ENCODE results near the gene GPR171.
"Not testable (repeated sequence)": the region's sequence is repeated elsewhere in the genome, so short reads cannot be mapped to it uniquely, and the experiment has no call there.

GPR171 gene

GRCh38 chr3:151174351-151174750 is 28.7 kb downstream of the GPR171 start:
- no peak for DNase-seq

DNA sequence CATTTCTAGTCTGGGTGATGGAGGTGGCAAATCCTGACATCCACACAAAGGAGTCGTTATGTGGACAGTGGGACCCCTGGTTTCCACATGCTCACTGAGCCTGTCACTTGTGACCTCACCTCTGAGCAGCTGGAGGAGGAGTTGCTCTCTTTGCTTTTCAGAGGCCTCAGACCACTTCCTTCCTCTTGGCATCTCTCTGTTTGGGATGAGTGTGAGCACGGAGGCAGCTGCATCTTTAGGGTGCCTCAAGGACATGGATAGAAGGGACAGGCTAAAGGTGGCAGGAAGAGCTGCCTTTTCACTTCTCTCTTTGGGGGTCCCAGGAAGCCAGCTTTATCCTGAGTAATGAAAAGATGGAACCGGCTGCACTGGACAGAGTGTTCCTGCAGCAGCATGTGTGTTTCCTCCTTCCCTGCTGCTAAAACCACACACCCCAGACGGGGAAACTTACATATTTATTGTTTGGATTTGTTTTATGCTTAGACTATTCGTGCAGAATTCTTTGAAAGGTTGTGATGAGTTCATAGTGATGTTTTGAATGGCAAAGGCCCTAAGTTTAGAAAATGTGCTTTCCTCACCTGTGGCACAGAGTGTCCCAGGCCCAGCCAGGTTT is 31.8 kb downstream of the GPR171 start:
- peak in 3 of 6 experiments; percentile 4 to 39 (median 30) for DNase-seq

- DNase-seq = not testable (repeated sequence)
Observed at GRCh38 chr3:151169948-151170679, 32.9 kb downstream of the GPR171 start.

DNA sequence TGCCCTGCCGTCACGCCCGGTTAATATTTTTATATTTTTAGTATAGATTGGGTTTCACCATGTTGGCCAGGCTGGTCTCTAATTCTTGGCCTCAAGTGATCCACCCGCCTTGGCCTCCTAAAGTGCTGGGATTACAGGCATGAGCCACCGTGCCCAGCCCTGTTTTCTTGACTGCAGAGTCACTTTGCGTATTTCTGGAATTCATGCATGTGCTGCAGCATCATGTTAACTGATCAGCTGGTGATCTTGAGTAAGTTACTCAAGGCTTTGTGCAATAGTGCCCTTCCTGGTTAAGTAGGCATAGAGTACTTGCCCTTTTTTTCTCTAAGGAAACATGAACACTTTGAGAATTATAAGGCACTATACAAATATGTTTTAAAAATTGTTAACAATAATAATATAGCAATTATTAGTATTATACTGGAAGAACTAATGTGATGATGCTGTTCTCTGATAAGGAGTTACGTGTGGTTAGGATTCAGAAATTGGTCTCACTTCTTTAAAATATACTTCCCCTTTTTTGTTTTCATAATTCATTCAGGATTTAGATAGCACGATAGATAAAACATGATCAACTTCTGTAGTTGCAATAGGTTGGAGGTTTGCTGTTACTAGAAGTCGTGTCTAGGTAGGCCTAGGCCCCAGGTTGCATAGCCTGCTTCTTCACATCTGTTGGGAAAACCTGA is 33.6 kb downstream of the GPR171 start:
- DNase-seq = no peak

- DNase-seq = peak; percentile 37 to 74 (median 68)
Observed at GRCh38 chr3:151168269-151169094, 34.5 kb downstream of the GPR171 start.

DNA sequence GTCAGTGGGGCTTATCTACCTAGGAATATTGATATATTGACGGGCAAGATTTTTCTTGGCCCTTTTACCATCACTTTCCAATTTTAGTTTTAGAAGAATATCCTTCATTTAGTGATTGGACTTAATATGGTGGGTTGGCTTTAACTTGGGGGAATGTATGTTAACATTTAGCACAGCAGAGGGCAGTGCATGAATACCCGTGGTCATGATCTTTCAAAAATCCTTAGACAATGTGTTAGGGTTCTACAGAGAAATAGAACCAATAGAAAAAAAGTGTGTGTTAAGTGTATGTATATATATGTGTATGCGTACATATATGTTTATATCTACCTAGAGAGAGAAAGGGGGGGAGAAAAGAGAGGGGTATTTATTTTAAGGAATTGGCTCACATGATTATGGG is 36.9 kb downstream of the GPR171 start:
- DNase-seq = no peak

DNA sequence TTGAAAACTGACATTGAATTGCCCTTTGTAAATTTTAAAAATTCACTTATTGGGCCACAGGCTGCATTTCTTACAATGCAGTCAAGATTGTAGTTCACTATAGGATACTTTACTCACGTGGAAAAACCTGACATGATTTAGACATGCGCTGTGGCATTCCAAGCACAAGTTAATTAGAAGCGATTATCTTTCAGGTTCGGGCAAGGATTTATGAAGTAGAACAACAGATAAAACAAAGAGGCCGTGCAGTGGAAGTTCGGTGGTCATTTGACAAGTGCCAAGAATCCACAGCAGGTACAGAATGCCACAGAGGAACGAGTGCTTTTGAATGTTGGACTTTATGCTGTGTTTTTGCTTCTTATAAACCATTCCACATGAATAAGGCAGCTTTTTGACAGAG is 37.8 kb downstream of the GPR171 start:
- no peak for DNase-seq

DNA sequence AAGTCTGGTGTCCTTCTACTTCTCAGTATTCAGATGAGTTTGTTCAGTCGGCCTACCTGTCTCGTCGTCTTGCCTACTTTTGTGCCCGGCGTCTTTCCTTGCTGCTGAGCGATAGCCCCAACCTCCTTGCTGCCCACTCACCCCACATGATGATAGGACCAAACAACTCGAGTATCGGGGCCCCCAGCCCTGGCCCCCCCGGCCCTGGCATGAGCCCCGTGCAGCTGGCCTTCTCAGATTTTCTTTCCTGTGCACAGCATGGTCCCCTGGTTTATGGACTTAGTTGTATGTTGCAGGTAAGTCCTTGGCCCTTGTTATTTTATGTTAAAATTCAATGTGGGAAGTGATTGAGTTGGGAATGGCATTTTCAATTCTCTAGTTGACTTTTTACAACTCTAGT is 43.2 kb downstream of the GPR171 start:
- DNase-seq = no peak

DNA sequence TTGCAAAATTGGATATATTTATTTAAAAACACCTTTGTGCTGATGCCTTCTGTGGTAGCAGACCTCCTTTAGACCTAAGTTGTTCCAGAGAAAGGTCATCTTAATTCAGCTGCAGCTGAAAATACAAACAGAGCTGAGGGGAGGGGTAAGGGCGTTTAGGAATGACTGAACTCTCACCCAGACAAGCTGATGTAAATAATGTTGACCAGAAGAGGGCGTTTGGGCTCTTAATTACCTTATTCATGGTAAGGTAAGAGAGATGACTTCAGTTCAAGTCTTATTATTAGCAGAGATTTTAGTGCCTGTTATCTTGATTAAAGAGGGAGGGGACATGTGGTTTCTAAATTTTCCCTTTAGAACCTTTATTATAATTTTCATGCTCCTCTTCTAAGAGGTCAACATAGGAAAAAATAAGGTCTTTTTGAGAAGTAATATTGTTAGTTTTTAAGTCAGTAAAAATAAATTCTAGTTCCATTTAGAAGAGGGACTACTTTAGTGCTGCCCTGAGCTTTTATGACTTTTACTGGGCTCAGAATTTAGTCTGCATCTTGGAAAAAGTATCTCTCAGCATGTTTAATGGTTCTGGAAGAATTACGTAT is 46.3 kb downstream of the GPR171 start:
- DNase-seq = peak in 3 of 6 experiments; percentile 20 to 54 (median 47)

DNA sequence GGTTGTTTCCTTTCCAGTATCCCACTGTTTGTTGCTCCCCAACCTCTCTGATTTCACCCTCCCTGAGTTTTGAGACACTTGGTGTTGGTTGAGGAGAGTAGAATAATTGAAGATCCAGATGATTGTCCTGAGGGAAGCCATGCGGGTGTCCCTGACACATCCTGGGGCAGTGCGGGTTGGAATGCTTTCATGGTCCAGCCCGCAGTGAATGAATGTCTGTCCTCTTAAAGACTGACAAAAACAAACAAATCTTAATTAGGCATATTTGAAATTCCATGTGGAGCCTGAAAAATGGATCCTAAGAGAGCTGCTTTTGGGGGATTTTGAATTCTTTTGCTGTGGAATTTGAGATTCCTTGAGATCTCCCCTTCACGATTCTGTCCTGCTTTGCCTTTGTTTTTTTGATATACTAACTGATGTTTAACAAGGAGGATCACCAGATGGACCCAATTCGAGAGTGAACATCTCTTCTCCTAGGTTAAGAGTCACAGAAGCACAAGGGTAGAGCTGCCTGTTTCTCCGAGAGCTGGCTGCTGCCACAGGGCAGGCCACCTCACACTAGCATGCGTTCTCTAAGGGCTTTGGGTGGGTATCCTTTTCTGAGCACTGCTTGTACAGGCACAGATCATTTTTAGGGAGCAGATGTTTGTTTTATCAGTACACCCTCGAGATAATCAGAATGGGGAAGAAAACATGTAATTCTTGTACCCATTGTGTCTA is 47.4 kb downstream of the GPR171 start:
- no peak for DNase-seq

DNA sequence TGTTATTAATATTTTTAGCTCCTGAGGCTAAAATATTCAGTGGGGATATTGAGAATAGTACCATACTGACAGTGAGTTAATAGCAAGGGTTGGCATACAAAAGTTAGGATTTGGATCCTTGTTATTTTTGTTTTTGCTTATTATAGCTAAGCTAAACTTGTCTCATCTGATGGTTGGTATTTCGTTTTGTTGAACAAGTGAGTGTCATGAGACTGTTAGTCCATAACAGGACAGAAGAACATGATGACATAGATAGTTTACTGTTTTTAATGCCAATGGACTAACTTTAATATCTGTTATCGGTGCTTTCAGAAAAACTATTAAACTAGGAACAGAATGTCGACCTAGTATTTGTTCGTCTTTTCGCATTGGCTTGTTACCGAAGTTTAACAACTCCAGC is 48.5 kb downstream of the GPR171 start:
- DNase-seq = no peak

DNA sequence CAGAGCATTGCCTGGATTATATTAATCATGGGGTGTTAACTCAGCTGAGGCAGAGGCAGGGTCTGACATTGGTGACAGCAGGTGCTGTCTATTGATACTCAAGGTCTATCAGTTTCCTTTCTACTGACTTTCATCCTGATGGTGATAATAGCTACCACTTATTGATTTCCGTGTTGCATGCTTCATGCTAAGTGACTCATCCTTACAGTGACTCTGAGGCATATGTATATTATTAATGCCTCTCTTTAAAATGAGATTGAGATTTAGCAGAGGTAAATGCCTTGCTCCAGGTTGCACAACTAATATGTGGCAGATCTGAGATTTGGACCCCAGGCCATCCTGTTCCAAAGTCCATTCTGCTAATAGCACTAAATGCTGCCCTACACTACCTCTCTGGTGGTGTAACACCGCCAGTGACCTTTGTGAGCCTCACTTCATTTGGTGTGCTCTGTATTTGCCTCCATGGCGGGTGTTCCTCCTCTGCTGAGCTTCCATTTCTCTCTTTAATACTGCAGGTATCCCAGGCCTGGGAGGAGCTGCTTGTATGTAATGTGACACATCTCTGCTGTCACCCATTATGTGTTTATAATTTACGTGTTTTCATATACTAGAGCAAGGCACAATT is 50.4 kb downstream of the GPR171 start:
- DNase-seq = no peak
